ENCODE results near the gene NBEAL2. TPM values are rescaled to one million over a fixed set of nuclear protein-coding genes. Genes with fewer than 3 reads are reported as not detected.

Gene NBEAL2
- total and polyA plus RNA-seq, 10 of the 15 experiments (the other 5 are each of a cell fraction or from before 2014, with no cell fraction given): 0.07 to 127 (median 29.4) TPM

- TF ChIP-seq CUX1 (IDR thresholded peaks at IDR 0.05; ENCODE audit: insufficient replicate concordance, low read depth, low read length) (no peak), ATF7 (IDR thresholded peaks at IDR 0.05; ENCODE audit: low read depth) (peak; percentile 70; the same call in 1 of the 2 replicates), ATF2 (IDR thresholded peaks at IDR 0.05; ENCODE audit: low read length) (peak; percentile 38; the same call in 1 of the 2 replicates), NFIC (IDR thresholded peaks at IDR 0.05; ENCODE audit: low read depth, low read length) (peak; percentile 80), PML (IDR thresholded peaks at IDR 0.05; ENCODE audit: low read length) (peak; percentile 61; the same call in 1 of the 2 replicates), ZNF384 (IDR thresholded peaks at IDR 0.05; ENCODE audit: borderline replicate concordance, low read depth, low read length) (peak; percentile 65), IKZF1 (conservative IDR thresholded peaks at IDR 0.05) (peak; percentile 67), YY1 (IDR thresholded peaks at IDR 0.05; ENCODE audit: low read depth, low read length) (0 out of 2 replicates have a peak, but pooled peaks have one; percentile 30), JUND (IDR thresholded peaks at IDR 0.05; ENCODE audit: low read depth, low read length) (no peak), NFXL1 (IDR thresholded peaks at IDR 0.05; ENCODE audit: borderline replicate concordance) (no peak), EP300 (IDR thresholded peaks at IDR 0.05; ENCODE audit: borderline replicate concordance in 1 of 2, control insufficient read depth in 1 of 2, low read depth in 2 of 2, low read length in 2 of 2) (0 out of 4 replicates have a peak, but pooled peaks of 1 of the 2 experiments have one; percentile 23), ZBED1 (IDR thresholded peaks at IDR 0.05; ENCODE audit: borderline replicate concordance) (peak; percentile 68; the same call in 1 of the 2 replicates), NBN (IDR thresholded peaks at IDR 0.05) (peak; percentile 52; the same call in 1 of the 2 replicates), HDGF (IDR thresholded peaks at IDR 0.05) (no peak)
Observed at GRCh38 chr3:46953234-46954010, 26.0 kb upstream of the NBEAL2 start (continued).

Measured in GM12878 (cell line).